SK-N-SH treated with all-trans-retinoic acid at 6 μM for 48 hours (cell line): Measurements from ENCODE around the gene PRSS33.

ENCODE experiments used
- ATAC-seq: fragments of 200-7000 bp; cut with Tn5 transposase; 3 replicates; pipeline ENCODE4 v1.9.1; 2020; ENCODE audit warnings: mild to moderate bottlenecking, moderate library complexity
- ARNTL ChIP-seq: fragments of 450-650 bp; formaldehyde crosslinking; IDR thresholded peaks from 2 replicates; pipeline ENCODE4 v1.5.0; 2020; ENCODE audit warnings: low read depth, mild to moderate bottlenecking, moderate library complexity, borderline replicate concordance
- BACH2 ChIP-seq: fragments of 250-450 bp; sonication (Bioruptor Pico); IDR thresholded peaks from 2 replicates; pipeline ENCODE4 v1.9.0; 2021; ENCODE audit warnings: mild to moderate bottlenecking, borderline replicate concordance
- CREB5 ChIP-seq: fragments of 250-450 bp; sonication (Bioruptor Pico); IDR thresholded peaks from 2 replicates; pipeline ENCODE4 v1.5.1; 2020; ENCODE audit warnings: low read depth, mild to moderate bottlenecking, moderate library complexity
- CSDC2 ChIP-seq: fragments of 250-450 bp; sonication (Bioruptor Pico); IDR thresholded peaks from 2 replicates; pipeline ENCODE4 v1.5.0; 2020; ENCODE audit warnings: mild to moderate bottlenecking, moderate library complexity
- CSRNP3 ChIP-seq: fragments of 250-450 bp; sonication (Bioruptor Pico); IDR thresholded peaks from 2 replicates; pipeline ENCODE4 v1.5.1; 2021; ENCODE audit warnings: mild to moderate bottlenecking, moderate library complexity
- ESRRG ChIP-seq: fragments of 250-450 bp; sonication (Bioruptor Pico); IDR thresholded peaks from 2 replicates; pipeline ENCODE4 v1.6.1; 2021; ENCODE audit warnings: mild to moderate bottlenecking
- GLIS3 ChIP-seq: fragments of 250-450 bp; sonication (Bioruptor Pico); IDR thresholded peaks from 2 replicates; pipeline ENCODE4 v1.5.0; 2020; ENCODE audit warnings: mild to moderate bottlenecking, moderate library complexity
- ISL1 ChIP-seq: fragments of 250-450 bp; sonication (Bioruptor Pico); IDR thresholded peaks from 2 replicates; pipeline ENCODE4 v2.1.2; 2022; ENCODE audit warnings: mild to moderate bottlenecking, moderate library complexity
- OSR1 ChIP-seq: fragments of 250-450 bp; sonication (Bioruptor Pico); IDR thresholded peaks from 2 replicates; pipeline ENCODE4 v1.8.0; 2022; ENCODE audit warnings: moderate library complexity, mild to moderate bottlenecking, inconsistent platforms
- POU6F1 ChIP-seq: fragments of 250-450 bp; sonication (Bioruptor Pico); IDR thresholded peaks from 2 replicates; pipeline ENCODE4 v1.8.0; 2021; ENCODE audit warnings: low read depth, mild to moderate bottlenecking, moderate library complexity, borderline replicate concordance
- PPARA ChIP-seq: fragments of 250-450 bp; sonication (Bioruptor Pico); IDR thresholded peaks from 2 replicates; pipeline ENCODE4 v1.5.0; 2020; ENCODE audit warnings: mild to moderate bottlenecking, borderline replicate concordance
- RARB ChIP-seq: fragments of 250-450 bp; sonication (Bioruptor Pico); IDR thresholded peaks from 2 replicates; pipeline ENCODE4 v1.8.0; 2021; ENCODE audit warnings: mild to moderate bottlenecking, moderate library complexity
- SNAI2 ChIP-seq: fragments of 250-450 bp; sonication (Bioruptor Pico); IDR thresholded peaks from 2 replicates; pipeline ENCODE4 v1.5.0; 2020; ENCODE audit warnings: mild to moderate bottlenecking, moderate library complexity
- TCF4 ChIP-seq: fragments of 250-450 bp; sonication (Bioruptor Pico); IDR thresholded peaks from 2 replicates; pipeline ENCODE4 v1.8.0; 2021; ENCODE audit warnings: mild to moderate bottlenecking, moderate library complexity, borderline replicate concordance
- TOX ChIP-seq: fragments of 250-450 bp; sonication (Bioruptor Pico); IDR thresholded peaks from 2 replicates; pipeline ENCODE4 v1.8.0; 2021; ENCODE audit warnings: mild to moderate bottlenecking, moderate library complexity, borderline replicate concordance
- TSHZ2 ChIP-seq: fragments of 250-450 bp; sonication (Bioruptor Pico); IDR thresholded peaks from 2 replicates; pipeline ENCODE4 v1.5.0; 2020; ENCODE audit warnings: mild to moderate bottlenecking, moderate library complexity
- ZC3H10 ChIP-seq: fragments of 250-450 bp; sonication (Bioruptor Pico); IDR thresholded peaks from 2 replicates; pipeline ENCODE4 v1.5.1; 2021; ENCODE audit warnings: mild to moderate bottlenecking, moderate library complexity
- ZFP3 ChIP-seq: fragments of 250-450 bp; sonication (Bioruptor Pico); IDR thresholded peaks from 2 replicates; pipeline ENCODE4 v1.5.0; 2020; ENCODE audit warnings: mild to moderate bottlenecking, moderate library complexity
- ZFP30 ChIP-seq: fragments of 450-650 bp; formaldehyde crosslinking; IDR thresholded peaks from 2 replicates; pipeline ENCODE4 v1.5.0; 2022; ENCODE audit warnings: mild to moderate bottlenecking, moderate library complexity
- ZNF565 ChIP-seq: fragments of 450-650 bp; formaldehyde crosslinking; conservative IDR thresholded peaks from 2 replicates; pipeline ENCODE4 v1.5.0; 2020; ENCODE audit warnings: low read depth, mild to moderate bottlenecking, moderate library complexity
- ZNF70 ChIP-seq: fragments of 450-650 bp; formaldehyde crosslinking; IDR thresholded peaks from 2 replicates; pipeline ENCODE4 v1.5.0; 2020; ENCODE audit warnings: mild to moderate bottlenecking, moderate library complexity
- ZNF8 ChIP-seq: fragments of 450-650 bp; formaldehyde crosslinking; IDR thresholded peaks from 2 replicates; pipeline ENCODE4 v1.5.0; 2020; ENCODE audit warnings: mild to moderate bottlenecking, moderate library complexity

Gene PRSS33

GRCh38 chr16:2765462-2766404 lies 21.6 kb downstream of the PRSS33 start:
- ATAC-seq = no peak
- no peak for TF ChIP-seq TOX (CRISPR knock-in tag)
- no peak for TF ChIP-seq OSR1 (CRISPR knock-in tag)
- TF ChIP-seq ARNTL (CRISPR knock-in tag) = no peak
- TF ChIP-seq TCF4 (CRISPR knock-in tag) = no peak
- no peak for TF ChIP-seq BACH2 (CRISPR knock-in tag)
- no peak for TF ChIP-seq CSRNP3 (CRISPR knock-in tag)
- no peak for TF ChIP-seq CSDC2 (CRISPR knock-in tag)
- no peak for TF ChIP-seq ZNF565 (CRISPR knock-in tag)
- no peak for TF ChIP-seq ZNF70
- no peak for TF ChIP-seq GLIS3
- TF ChIP-seq TSHZ2 (CRISPR knock-in tag) = no peak
- no peak for TF ChIP-seq ZNF8 (CRISPR knock-in tag)
- no peak for TF ChIP-seq ZFP30 (CRISPR knock-in tag)
- TF ChIP-seq CREB5 = no peak
- TF ChIP-seq POU6F1 (CRISPR knock-in tag) = no peak

- no peak for TF ChIP-seq ZNF565 (CRISPR knock-in tag)
- TF ChIP-seq SNAI2 (CRISPR knock-in tag) = no peak
- no peak for TF ChIP-seq ISL1
- TF ChIP-seq ZFP3 (CRISPR knock-in tag) = no peak
- ATAC-seq = no peak
Measured at GRCh38 chr16:2764718-2765117, 22.6 kb downstream of the PRSS33 start.

- TF ChIP-seq ESRRG (CRISPR knock-in tag) (no peak), OSR1 (CRISPR knock-in tag) (no peak), ZC3H10 (CRISPR knock-in tag) (no peak), PPARA (CRISPR knock-in tag) (no peak), ISL1 (no peak), TSHZ2 (CRISPR knock-in tag) (no peak), ARNTL (CRISPR knock-in tag) (no peak), RARB (CRISPR knock-in tag) (no peak), SNAI2 (CRISPR knock-in tag) (no peak), CREB5 (no peak), TCF4 (CRISPR knock-in tag) (no peak), GLIS3 (no peak), ZNF8 (CRISPR knock-in tag) (no peak)
- no peak for ATAC-seq
Measured at GRCh38 chr16:2763173-2763572, 24.2 kb downstream of the PRSS33 start.
